C4-2B (cell line): ENCODE measurements around the gene FRMD1.

ENCODE experiments used
- ZFX ChIP-seq: fragments of 450-650 bp; IDR thresholded peaks from 2 replicates; pipeline ENCODE4 v1.6.1; 2017
- TF ChIP-seq, protein P1 (sequence below): fragments of 450-650 bp; conservative IDR thresholded peaks from 2 replicates; pipeline ENCODE4 v1.5.1; 2017; ENCODE audit warnings: mild to moderate bottlenecking

GRCh38 chr6:168088161-168089053 is 9.4 kb upstream of the FRMD1 start:
- TF ChIP-seq, protein P1, sequence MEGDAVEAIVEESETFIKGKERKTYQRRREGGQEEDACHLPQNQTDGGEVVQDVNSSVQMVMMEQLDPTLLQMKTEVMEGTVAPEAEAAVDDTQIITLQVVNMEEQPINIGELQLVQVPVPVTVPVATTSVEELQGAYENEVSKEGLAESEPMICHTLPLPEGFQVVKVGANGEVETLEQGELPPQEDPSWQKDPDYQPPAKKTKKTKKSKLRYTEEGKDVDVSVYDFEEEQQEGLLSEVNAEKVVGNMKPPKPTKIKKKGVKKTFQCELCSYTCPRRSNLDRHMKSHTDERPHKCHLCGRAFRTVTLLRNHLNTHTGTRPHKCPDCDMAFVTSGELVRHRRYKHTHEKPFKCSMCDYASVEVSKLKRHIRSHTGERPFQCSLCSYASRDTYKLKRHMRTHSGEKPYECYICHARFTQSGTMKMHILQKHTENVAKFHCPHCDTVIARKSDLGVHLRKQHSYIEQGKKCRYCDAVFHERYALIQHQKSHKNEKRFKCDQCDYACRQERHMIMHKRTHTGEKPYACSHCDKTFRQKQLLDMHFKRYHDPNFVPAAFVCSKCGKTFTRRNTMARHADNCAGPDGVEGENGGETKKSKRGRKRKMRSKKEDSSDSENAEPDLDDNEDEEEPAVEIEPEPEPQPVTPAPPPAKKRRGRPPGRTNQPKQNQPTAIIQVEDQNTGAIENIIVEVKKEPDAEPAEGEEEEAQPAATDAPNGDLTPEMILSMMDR = no peak
- TF ChIP-seq ZFX = no peak
